Natural killer cell (primary cell): Measurements from ENCODE around the gene PATE3. TPM values are rescaled to one million over a fixed set of nuclear protein-coding genes. Genes with fewer than 3 reads are reported as not detected.

Source experiments
- ATAC-seq, 3 donors: fragments of 150-1000 bp in 2 of 3; fragments of 200-7000 bp in 1 of 3; cut with Tn5 transposase; 1 replicate in 1 of 3; 2 replicates in 2 of 3; pipeline ENCODE4 v1.10.0; 2021; ENCODE audit warnings: mild to moderate bottlenecking in 2 of 3, moderate library complexity in 2 of 3
- DNase-seq, 2 donors: peaks; one replicate each; pipeline versions ENCODE4 v3.0.0 to v3.0.0-alpha.2; 2013 to 2021; ENCODE audit warnings: mixed read lengths in 1 of 2
- H3K27ac ChIP-seq: one replicate; pipeline ENCODE4 v1.5.1; 2013; ENCODE audit warnings: mild to moderate bottlenecking, low read length
- H3K27me3 ChIP-seq: one replicate; pipeline ENCODE4 v1.6.1; 2013; ENCODE audit warnings: low read length; ENCODE audit not compliant: control insufficient read depth, insufficient read depth
- H3K36me3 ChIP-seq: one replicate; pipeline ENCODE4 v1.6.1; 2013; ENCODE audit warnings: low read length; ENCODE audit not compliant: control insufficient read depth, insufficient read depth
- H3K4me1 ChIP-seq: one replicate; pipeline ENCODE4 v1.6.1; 2013; ENCODE audit warnings: low read length; ENCODE audit not compliant: control insufficient read depth, insufficient read depth
- H3K4me3 ChIP-seq: one replicate; pipeline ENCODE4 v1.5.1; 2013; ENCODE audit warnings: low read length
- H3K9me3 ChIP-seq: one replicate; pipeline ENCODE4 v1.6.1; 2013; ENCODE audit warnings: low read length; ENCODE audit not compliant: control insufficient read depth, insufficient read depth
- H3K27ac Mint-ChIP-seq, 2 donors: one replicate each; pipeline ENCODE4 v1.8.0; 2022; ENCODE audit warnings: mild to moderate bottlenecking in 2 of 2, mixed read lengths in 2 of 2, moderate library complexity in 1 of 2
- H3K27me3 Mint-ChIP-seq, 2 donors: one replicate each; pipeline ENCODE4 v1.8.0; 2022; ENCODE audit warnings: low read depth in 2 of 2, mixed read lengths in 2 of 2
- H3K36me3 Mint-ChIP-seq: one replicate; pipeline ENCODE4 v1.8.0; 2022; ENCODE audit warnings: mixed read lengths
- H3K4me1 Mint-ChIP-seq, 2 donors: one replicate each; pipeline ENCODE4 v1.8.0; 2022; ENCODE audit warnings: mixed read lengths in 2 of 2
- H3K4me3 Mint-ChIP-seq: one replicate; pipeline ENCODE4 v1.8.0; 2022; ENCODE audit warnings: mild to moderate bottlenecking, moderate library complexity, mixed read lengths
- H3K9me3 Mint-ChIP-seq, 2 donors: one replicate each; pipeline ENCODE4 v1.8.0; 2022; ENCODE audit warnings: mixed read lengths in 2 of 2
- CTCF ChIP-seq: fragments of 200-600 bp; IDR thresholded peaks from one replicate; pipeline ENCODE4 v1.8.0; 2022; ENCODE audit warnings: antibody characterized with exemption
- WGBS: methylation state at CpG from one replicate; pipeline ENCODE4 v1.1.7; 2013; ENCODE audit warnings: missing lambda C conversion rate; ENCODE audit not compliant: insufficient coverage; 5-methylcytosine and 5-hydroxymethylcytosine counted together
- intact Hi-C: fragments of 100-400 bp; cut with micrococcal nuclease; formaldehyde crosslinking; loops from one replicate; pipeline ENCODE4 v1.14.2; 2022
- total RNA-seq, 4 donors: library from RNA; stranded (reverse); fragments of 120-200 nt in 1 of 4; gene quantifications; one replicate each; pipeline versions ENCODE4 v1.2.3 to v1.2.4, GENCODE V29; 2013 to 2022

Gene PATE3
- total RNA-seq, 3 donors from 2014 or later (not counting 1 experiment from before 2014, with no cell fraction given), result not detected

GRCh38 chr11:125772834-125773505 lies 15.0 kb upstream of the PATE3 start:
- H3K4me1 ChIP-seq, result no peaks in the 10 kb centered on the region
- no peak overlapping the region for H3K4me3 ChIP-seq
- H3K4me1 Mint-ChIP-seq, result no peaks in the 10 kb centered on the region
- WGBS, result 76% methylated on average over 3 of the region's 3 CpGs
- no peaks in the 10 kb centered on the region for H3K36me3 Mint-ChIP-seq
- no peaks in the 10 kb centered on the region for H3K9me3 ChIP-seq
- DNase-seq (no peak), ATAC-seq (no peak)
- no peaks in the 10 kb centered on the region for H3K27me3 ChIP-seq
- no peaks in the 10 kb centered on the region for H3K9me3 Mint-ChIP-seq
- no peaks in the 10 kb centered on the region for H3K36me3 ChIP-seq
- no peak overlapping the region for H3K4me3 Mint-ChIP-seq
- H3K27ac ChIP-seq, result no peak overlapping the region
- intact Hi-C loops, result no loop called here
- no peak overlapping the region for H3K27ac Mint-ChIP-seq
- TF ChIP-seq CTCF, result no peak
- H3K27me3 Mint-ChIP-seq, result peaks cover 12 to 22% of the 10 kb centered on the region in 2 donors

- Mint-ChIP-seq H3K27ac (no peak overlapping the region), H3K4me3 (no peak overlapping the region), H3K36me3 (no peaks in the 10 kb centered on the region), H3K4me1 (no peaks in the 10 kb centered on the region), H3K9me3 (no peaks in the 10 kb centered on the region), H3K27me3 (peaks cover 11 to 18% of the 10 kb centered on the region in 2 donors)
- intact Hi-C loops, result no loop called here
- 68% methylated on average over 3 of the region's 3 CpGs for WGBS
- Histone ChIP-seq H3K27ac (no peak overlapping the region), H3K27me3 (no peaks in the 10 kb centered on the region), H3K4me1 (no peaks in the 10 kb centered on the region), H3K4me3 (no peak overlapping the region), H3K36me3 (no peaks in the 10 kb centered on the region), H3K9me3 (no peaks in the 10 kb centered on the region)
- no peak for TF ChIP-seq CTCF
- ATAC-seq (no peak), DNase-seq (no peak)
Measured at GRCh38 chr11:125773516-125773915, 14.4 kb upstream of the PATE3 start.

DNA sequence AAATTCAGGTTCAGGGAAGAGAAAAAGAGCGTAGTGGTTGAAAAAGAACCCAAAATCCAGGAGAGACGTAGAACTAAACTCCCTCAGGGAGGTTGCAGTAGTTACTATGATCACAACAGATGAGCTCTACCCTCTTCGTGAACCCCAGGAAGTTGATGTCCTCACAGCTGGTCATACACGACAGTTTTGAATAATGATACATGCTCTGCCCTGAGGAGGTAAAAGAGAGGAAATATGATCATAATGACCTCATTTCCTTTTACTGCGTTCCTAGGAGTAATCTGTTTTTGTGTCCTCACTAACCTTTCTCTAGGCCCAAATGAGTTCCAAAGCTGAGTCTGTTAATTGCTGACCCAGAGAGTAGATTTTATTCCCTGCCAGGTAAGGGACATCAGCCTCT lies 10.6 kb upstream of the PATE3 start:
- Histone ChIP-seq H3K27me3 (no peaks in the 10 kb centered on the region), H3K36me3 (no peaks in the 10 kb centered on the region), H3K27ac (no peak overlapping the region), H3K9me3 (no peaks in the 10 kb centered on the region), H3K4me3 (no peak overlapping the region), H3K4me1 (no peaks in the 10 kb centered on the region)
- Mint-ChIP-seq H3K27me3 (peaks cover 7 to 18% of the 10 kb centered on the region in 2 donors), H3K36me3 (no peaks in the 10 kb centered on the region), H3K4me1 (no peaks in the 10 kb centered on the region), H3K4me3 (no peak overlapping the region), H3K27ac (no peak overlapping the region), H3K9me3 (peaks cover 3 to 4% of the 10 kb centered on the region in 2 donors)
- ATAC-seq (no peak), DNase-seq (no peak)
- WGBS, result 58% methylated on average over 5 of the region's 5 CpGs
- intact Hi-C loops, result no loop called here
- TF ChIP-seq CTCF, result no peak

DNA sequence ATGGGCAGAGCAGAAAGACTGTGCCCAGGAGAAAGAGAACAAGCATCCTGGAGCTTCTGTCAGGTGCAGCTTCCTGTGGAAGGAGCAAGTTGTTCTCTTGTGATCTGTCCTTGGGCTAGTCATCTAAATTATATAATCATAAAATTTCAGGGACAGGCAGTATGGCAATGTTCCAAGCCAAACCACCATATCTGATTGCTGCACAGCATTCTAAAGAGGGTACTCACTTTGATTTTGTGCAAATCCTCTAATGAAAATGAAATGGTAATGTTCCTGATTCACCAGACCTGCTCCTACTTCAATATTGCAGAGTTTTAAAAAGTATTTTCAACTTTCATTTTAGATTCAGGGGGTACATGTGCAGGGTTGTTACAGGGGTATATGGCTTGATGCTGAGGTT lies 9.2 kb upstream of the PATE3 start, which contains the start of gene PATE2:
TSS of gene PATE2 (minus strand) at position 101 of the 400 bp plus-strand sequence. CDS start at position 46, 55 bp downstream.
- no peak for ATAC-seq

More for the DNA sequence above, 9.2 kb upstream of the PATE3 start, which contains the start of gene PATE2:
- H3K36me3 ChIP-seq, result no peaks in the 10 kb centered on the region
- H3K27ac ChIP-seq, result no peak within 1 kb of the TSS
- Mint-ChIP-seq H3K27ac (no peak within 1 kb of the TSS), H3K27me3 (peaks cover 6 to 14% of the 10 kb centered on the region in 2 donors), H3K9me3 (peaks cover 3 to 4% of the 10 kb centered on the region in 2 donors), H3K4me3 (no peak within 1 kb of the TSS), H3K4me1 (no peaks in the 10 kb centered on the region), H3K36me3 (no peaks in the 10 kb centered on the region)
- no peaks in the 10 kb centered on the region for H3K4me1 ChIP-seq
- intact Hi-C loops, result no loop called here
- no peak within 1 kb of the TSS for H3K4me3 ChIP-seq
- no peak for TF ChIP-seq CTCF
- no peaks in the 10 kb centered on the region for H3K9me3 ChIP-seq
- no peak for DNase-seq
- no peaks in the 10 kb centered on the region for H3K27me3 ChIP-seq
